Measurements from ENCODE around the gene RAPGEF5. TPM values are rescaled to one million over a fixed set of nuclear protein-coding genes. Genes with fewer than 3 reads are reported as not detected.
A peak's percentile ranks its signal among the peaks of the same experiment; 100 is the strongest.

The RAPGEF5 gene
- total RNA-seq, 2 donors from 2014 or later, result 19.4 to 32.5 TPM

DNA sequence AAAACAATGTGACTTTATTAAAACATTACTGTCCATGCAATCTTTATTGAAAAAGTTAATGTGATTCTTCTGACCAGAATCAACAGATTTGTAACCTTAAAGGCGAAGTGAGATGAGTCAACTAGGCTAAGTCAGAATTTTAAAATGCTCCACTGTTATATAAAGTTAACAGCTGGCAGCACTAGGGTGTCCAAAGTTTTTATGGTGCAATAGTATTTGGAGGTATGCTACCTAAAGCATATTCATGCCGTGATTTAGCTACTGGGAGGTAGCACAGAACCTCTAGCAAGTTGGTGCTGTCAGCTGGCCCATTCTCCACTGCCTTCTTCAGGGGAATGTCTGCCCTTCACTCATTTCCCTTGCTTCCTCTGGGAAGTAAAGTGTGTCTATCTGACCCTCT, 126.7 kb downstream of the RAPGEF5 start:
- Histone ChIP-seq H3K36me3 (no peaks in the 10 kb centered on the region), H3K27ac (no peak overlapping the region), H3K27me3 (no peaks in the 10 kb centered on the region), H3K9me3 (no peaks in the 10 kb centered on the region), H3K4me3 (no peak overlapping the region), H3K4me1 (peaks cover 0 to 11% of the 10 kb centered on the region in 2 donors)
- TF ChIP-seq, protein P1, sequence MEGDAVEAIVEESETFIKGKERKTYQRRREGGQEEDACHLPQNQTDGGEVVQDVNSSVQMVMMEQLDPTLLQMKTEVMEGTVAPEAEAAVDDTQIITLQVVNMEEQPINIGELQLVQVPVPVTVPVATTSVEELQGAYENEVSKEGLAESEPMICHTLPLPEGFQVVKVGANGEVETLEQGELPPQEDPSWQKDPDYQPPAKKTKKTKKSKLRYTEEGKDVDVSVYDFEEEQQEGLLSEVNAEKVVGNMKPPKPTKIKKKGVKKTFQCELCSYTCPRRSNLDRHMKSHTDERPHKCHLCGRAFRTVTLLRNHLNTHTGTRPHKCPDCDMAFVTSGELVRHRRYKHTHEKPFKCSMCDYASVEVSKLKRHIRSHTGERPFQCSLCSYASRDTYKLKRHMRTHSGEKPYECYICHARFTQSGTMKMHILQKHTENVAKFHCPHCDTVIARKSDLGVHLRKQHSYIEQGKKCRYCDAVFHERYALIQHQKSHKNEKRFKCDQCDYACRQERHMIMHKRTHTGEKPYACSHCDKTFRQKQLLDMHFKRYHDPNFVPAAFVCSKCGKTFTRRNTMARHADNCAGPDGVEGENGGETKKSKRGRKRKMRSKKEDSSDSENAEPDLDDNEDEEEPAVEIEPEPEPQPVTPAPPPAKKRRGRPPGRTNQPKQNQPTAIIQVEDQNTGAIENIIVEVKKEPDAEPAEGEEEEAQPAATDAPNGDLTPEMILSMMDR (IDR thresholded peaks at IDR 0.05), result no peak
- DNase-seq (ENCODE audit: low spot score), result no peak

DNA sequence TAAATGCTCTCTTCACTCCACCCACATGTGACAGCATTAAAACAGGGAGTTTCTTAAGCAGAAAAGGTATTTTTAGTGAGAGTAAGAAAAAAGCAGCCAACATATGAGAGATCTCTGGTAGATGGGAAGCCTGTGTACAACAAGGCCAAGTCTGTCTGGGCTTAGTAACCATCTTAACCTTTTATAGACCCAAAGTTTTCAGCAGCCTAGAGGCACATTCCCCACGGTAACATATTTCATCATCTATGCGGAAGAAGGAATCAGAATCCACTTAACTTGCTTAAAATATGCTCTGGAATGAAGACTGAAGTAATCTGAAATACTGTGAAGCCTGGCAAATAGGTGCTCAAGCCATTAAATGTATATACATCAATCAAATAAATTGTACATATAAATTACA, 127.8 kb downstream of the RAPGEF5 start:
- DNase-seq (ENCODE audit: low spot score), result no peak
- H3K4me3 ChIP-seq, result no peak overlapping the region
- no peak overlapping the region for H3K27ac ChIP-seq
- peaks cover 0 to 7% of the 10 kb centered on the region in 2 donors for H3K4me1 ChIP-seq
- no peaks in the 10 kb centered on the region for H3K36me3 ChIP-seq
- no peaks in the 10 kb centered on the region for H3K27me3 ChIP-seq
- TF ChIP-seq, protein P1 (IDR thresholded peaks at IDR 0.05), result no peak
- no peaks in the 10 kb centered on the region for H3K9me3 ChIP-seq

DNA sequence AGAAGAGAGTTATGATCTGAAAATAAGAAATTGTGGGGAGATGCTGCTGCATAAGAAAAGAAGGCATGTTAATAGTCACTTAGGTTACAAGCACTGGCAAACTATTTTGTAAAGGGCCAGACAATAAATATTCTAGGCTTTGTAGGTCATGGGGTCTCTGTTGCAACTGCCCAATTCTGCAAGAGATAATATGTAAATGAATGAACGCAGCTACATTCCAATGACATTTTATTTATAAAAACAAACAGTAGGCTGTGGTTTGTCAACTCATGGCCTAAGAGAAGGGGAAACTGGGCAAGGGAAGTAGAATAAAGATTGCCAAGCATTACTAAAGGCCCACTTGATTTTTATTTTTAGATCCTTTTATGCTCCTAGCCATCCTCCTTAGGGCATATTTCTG, 133.1 kb downstream of the RAPGEF5 start:
- Histone ChIP-seq H3K4me1 (peaks cover 0 to 20% of the 10 kb centered on the region in 2 donors), H3K27me3 (no peaks in the 10 kb centered on the region), H3K4me3 (no peak overlapping the region), H3K9me3 (no peaks in the 10 kb centered on the region), H3K27ac (no peak overlapping the region), H3K36me3 (no peaks in the 10 kb centered on the region)
- DNase-seq (ENCODE audit: low spot score), result no peak
- TF ChIP-seq, protein P1 (IDR thresholded peaks at IDR 0.05), result no peak

DNA sequence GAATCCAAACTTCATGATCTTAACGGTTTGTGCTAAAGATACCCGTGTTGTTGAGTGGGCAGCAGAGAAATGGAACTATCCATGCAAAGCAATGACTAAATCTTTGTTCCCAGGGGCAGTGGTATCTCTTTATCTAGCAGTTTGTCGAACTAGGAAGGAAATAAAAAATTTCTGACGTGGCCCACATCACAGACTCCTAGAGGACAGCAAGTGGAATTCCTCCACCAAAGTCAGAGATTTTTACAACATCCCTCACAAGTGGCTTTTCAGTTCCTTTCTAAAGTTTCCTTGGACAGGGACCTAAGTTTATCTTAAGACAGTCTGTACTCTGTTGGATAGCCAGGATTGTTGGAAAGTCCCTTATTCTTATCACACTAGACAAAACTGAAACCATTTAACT, 136.0 kb downstream of the RAPGEF5 start:
- H3K9me3 ChIP-seq, result no peaks in the 10 kb centered on the region
- peaks cover 0 to 26% of the 10 kb centered on the region in 2 donors for H3K4me1 ChIP-seq
- H3K27ac ChIP-seq, result peak overlapping the region; percentile 67 to 72
- TF ChIP-seq, protein P1 (IDR thresholded peaks at IDR 0.05), result no peak
- no peaks in the 10 kb centered on the region for H3K27me3 ChIP-seq
- no peak for DNase-seq (ENCODE audit: low spot score)
- H3K4me3 ChIP-seq, result no peak overlapping the region
- no peaks in the 10 kb centered on the region for H3K36me3 ChIP-seq

DNA sequence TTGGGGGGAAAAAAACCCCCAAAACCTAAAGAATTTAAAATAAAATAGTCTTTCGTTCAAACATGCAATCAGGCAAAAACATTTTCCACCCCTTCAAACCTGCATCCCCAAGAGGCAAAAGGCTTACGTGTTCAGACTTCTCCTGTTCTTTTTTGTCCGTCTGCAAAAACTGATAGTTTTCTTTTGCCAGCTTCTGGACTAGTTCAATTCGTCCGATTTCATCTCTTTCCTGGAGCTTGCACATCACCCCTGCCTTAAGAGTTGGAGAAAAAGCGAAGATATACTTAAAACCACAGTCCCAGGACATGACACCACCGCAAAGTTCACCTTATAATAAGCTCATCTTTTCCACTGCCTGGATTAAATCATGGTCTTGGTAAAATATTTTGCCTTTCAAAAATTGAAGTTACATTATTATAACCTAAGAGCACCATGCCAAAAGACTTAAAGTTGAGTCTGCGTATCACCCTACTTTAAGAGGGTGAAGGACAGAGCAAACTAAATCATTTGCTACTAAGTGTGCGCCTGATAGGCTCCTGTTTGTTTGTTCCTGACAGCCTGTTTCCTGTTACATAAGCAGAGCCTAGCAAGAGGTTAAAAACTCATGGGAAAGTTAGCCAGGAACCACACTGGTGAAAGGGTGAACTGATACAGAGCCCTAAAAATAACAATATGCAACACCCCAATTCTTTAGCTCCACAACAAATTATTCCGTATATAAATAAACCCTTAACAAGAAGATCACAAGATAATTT, 137.0 kb downstream of the RAPGEF5 start:
- Histone ChIP-seq H3K9me3 (no peaks in the 10 kb centered on the region), H3K4me3 (peak overlapping the region; percentile 38 to 43), H3K4me1 (peaks cover 0 to 37% of the 10 kb centered on the region in 2 donors), H3K36me3 (no peaks in the 10 kb centered on the region), H3K27ac (peak overlapping the region; percentile 67 to 72), H3K27me3 (no peaks in the 10 kb centered on the region)
- no peak for DNase-seq (ENCODE audit: low spot score)
- TF ChIP-seq, protein P1 (IDR thresholded peaks at IDR 0.05), result no peak

DNA sequence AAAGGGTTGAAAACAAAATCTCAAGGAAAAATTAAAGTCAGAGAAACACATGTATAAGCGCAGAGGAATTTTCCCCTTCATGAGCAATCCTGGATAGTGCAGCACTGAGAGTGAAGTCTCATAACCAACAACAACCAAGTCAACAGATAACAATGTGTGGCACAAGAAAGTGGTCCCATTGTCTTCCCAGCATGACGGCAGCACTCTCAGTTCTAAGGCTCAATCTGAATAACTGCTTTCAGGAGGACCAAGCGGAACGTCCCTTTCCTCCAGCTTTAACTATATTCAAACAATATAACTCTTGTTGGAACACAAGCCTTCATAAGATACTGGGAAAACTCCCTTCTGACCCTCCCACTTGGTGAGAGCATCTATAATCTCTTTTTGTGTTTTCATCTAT, 137.9 kb downstream of the RAPGEF5 start:
- TF ChIP-seq, protein P1 (IDR thresholded peaks at IDR 0.05), result no peak
- no peaks in the 10 kb centered on the region for H3K27me3 ChIP-seq
- H3K4me1 ChIP-seq, result peaks cover 0 to 45% of the 10 kb centered on the region in 2 donors
- H3K27ac ChIP-seq, result peak overlapping the region; percentile 67 to 72
- no peaks in the 10 kb centered on the region for H3K36me3 ChIP-seq
- DNase-seq (ENCODE audit: low spot score), result no peak
- no peaks in the 10 kb centered on the region for H3K9me3 ChIP-seq
- H3K4me3 ChIP-seq, result peak overlapping the region; percentile 38 to 43
